ENCODE data around the gene SLC3A2. TPM values are rescaled to one million over a fixed set of nuclear protein-coding genes. Genes with fewer than 3 reads are reported as not detected.
A peak's percentile ranks its signal among the peaks of the same experiment; 100 is the strongest.

SLC3A2 gene
- total RNA-seq, 1 donor from 2014 or later: 255 TPM

- Histone ChIP-seq H3K27ac (peak within 1 kb of the TSS; percentile 17), H3K4me3 (peak within 1 kb of the TSS; percentile 31), H3K4me1 (peaks cover 22% of the 10 kb centered on the region), H3K27me3 (peaks cover 54% of the 10 kb centered on the region), H3K36me3 (no peaks in the 10 kb centered on the region), H3K9me3 (no peaks in the 10 kb centered on the region)
- DNase-seq: no peak
- intact Hi-C loops (cut with DNase I): no loop called here
- peak; percentile 3 for ATAC-seq
- no peak for TF ChIP-seq CTCF (IDR thresholded peaks at IDR 0.05)
Observed at GRCh38 chr11:62921201-62921572, 40.5 kb downstream of the SLC3A2 start, which contains the start of gene CHRM1. Gene CHRM1, minus strand, starts transcription at chr11:62921363. Its CDS starts 10,263 bp downstream, at chr11:62911100.

- H3K27me3 ChIP-seq: peaks cover 59% of the 10 kb centered on the region
- no peak for DNase-seq
- peak overlapping the region; percentile 31 for H3K4me3 ChIP-seq
Observed at GRCh38 chr11:62921573-62922188, 41.0 kb downstream of the SLC3A2 start.

GRCh38 chr11:62922189-62922589 is 41.5 kb downstream of the SLC3A2 start:
- no peak overlapping the region for H3K27ac ChIP-seq

More at GRCh38 chr11:62921573-62922188, 41.0 kb downstream of the SLC3A2 start:
- Histone ChIP-seq H3K4me1 (peaks cover 27% of the 10 kb centered on the region), H3K9me3 (no peaks in the 10 kb centered on the region), H3K27ac (peak overlapping the region; percentile 17), H3K36me3 (no peaks in the 10 kb centered on the region)
- peak; percentile 51 for ATAC-seq
- no peak for TF ChIP-seq CTCF (IDR thresholded peaks at IDR 0.05)
- intact Hi-C loops (cut with DNase I): no loop called here

GRCh38 chr11:62922653-62923431 is 42.1 kb downstream of the SLC3A2 start:
- peak; percentile 13 for ATAC-seq
- no peaks in the 10 kb centered on the region for H3K9me3 ChIP-seq
- no peak overlapping the region for H3K27ac ChIP-seq
- intact Hi-C loops (cut with DNase I): no loop called here
- H3K36me3 ChIP-seq: no peaks in the 10 kb centered on the region
- DNase-seq: peak; percentile 65
- H3K4me3 ChIP-seq: no peak overlapping the region
- H3K4me1 ChIP-seq: peaks cover 27% of the 10 kb centered on the region
- H3K27me3 ChIP-seq: peaks cover 70% of the 10 kb centered on the region
- TF ChIP-seq CTCF (IDR thresholded peaks at IDR 0.05): peak; percentile 26

More at GRCh38 chr11:62922189-62922589, 41.5 kb downstream of the SLC3A2 start:
- H3K9me3 ChIP-seq: no peaks in the 10 kb centered on the region
- peaks cover 64% of the 10 kb centered on the region for H3K27me3 ChIP-seq
- H3K36me3 ChIP-seq: no peaks in the 10 kb centered on the region
- ATAC-seq (no peak), DNase-seq (no peak)
- peaks cover 27% of the 10 kb centered on the region for H3K4me1 ChIP-seq
- intact Hi-C loops (cut with DNase I): no loop called here
- no peak for TF ChIP-seq CTCF (IDR thresholded peaks at IDR 0.05)
- no peak overlapping the region for H3K4me3 ChIP-seq

GRCh38 chr11:62923601-62924411 is 43.1 kb downstream of the SLC3A2 start:
- H3K4me1 ChIP-seq: peaks cover 27% of the 10 kb centered on the region
- DNase-seq: peak; percentile 61
- no peak for TF ChIP-seq CTCF (IDR thresholded peaks at IDR 0.05)

More at GRCh38 chr11:62923601-62924411, 43.1 kb downstream of the SLC3A2 start:
- ATAC-seq: no peak
- H3K27ac ChIP-seq: no peak overlapping the region
- peaks cover 76% of the 10 kb centered on the region for H3K27me3 ChIP-seq
- H3K4me3 ChIP-seq: no peak overlapping the region
- intact Hi-C loops (cut with DNase I): no loop called here
- H3K36me3 ChIP-seq: no peaks in the 10 kb centered on the region
- H3K9me3 ChIP-seq: no peaks in the 10 kb centered on the region

All from upper lobe of right lung (tissue), 1 donor.